GM19467 (cell line): ENCODE results near the gene PXN.

Experiments
- ATAC-seq: cut with Tn5 transposase; IDR thresholded peaks from one replicate; pipeline ENCODE4 v1.9.1; 2021; ENCODE audit warnings: mild to moderate bottlenecking, moderate library complexity; ENCODE audit not compliant: unreplicated experiment

PXN gene

DNA sequence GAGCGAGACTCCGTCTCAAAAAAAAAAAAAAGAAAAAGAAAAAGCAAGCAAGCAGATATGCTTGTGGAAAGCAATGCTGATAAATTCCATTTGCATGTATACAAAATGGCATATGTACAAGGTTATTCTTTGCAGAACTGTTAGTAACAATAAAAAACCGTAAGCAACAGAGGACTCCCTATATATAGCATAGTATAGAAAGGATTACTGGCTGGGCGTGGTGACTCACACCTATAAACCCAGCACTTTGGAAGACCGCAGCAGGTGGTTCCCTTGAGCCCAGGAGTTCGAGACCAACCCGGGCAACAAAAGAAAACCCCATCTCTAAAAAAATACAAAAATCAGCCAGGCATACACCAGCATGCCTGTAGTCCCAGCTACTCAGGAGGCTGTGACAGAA lies 84.6 kb downstream of the PXN start:
- no peak for ATAC-seq

DNA sequence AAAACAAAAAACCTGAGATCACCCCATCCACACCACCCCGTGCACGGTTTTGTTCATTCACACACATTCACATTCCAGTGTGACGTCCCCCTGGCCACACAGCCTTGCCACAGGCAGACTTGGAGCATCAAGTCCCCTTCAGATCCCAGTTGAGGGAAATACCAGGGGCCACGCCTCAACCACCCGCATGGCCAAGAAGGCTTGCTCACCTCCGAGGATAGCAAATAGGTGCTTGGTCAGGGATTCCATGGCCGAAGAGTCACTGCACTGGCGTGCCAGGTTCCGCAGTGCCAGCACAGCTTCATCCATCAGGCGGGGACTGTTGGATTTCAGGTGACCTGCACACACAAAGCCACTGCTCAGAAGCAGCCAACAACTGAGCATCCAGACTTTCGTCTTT lies 90.0 kb downstream of the PXN start:
- no peak for ATAC-seq

DNA sequence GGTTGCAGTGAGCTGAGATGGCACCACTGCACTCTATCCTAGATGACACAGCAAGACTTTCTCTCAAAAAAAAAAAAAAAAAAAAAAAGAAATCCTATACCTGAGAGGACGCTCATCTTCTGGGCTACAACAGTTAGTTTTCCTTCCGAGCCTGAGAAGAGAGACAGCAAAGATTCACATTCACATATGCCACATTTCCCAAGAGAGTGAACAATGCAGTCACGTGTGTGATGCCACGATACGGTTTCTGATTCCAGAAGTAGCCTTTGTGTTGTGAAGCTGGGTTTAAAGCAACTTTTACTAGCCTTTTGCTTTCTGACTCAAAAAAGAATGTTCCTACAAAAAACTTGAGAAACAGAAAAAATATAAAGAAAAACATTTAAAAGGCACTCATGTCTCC lies 90.5 kb downstream of the PXN start:
- ATAC-seq = no peak

GRCh38 chr12:120172053-120172452 lies 93.5 kb downstream of the PXN start:
- ATAC-seq = no peak

DNA sequence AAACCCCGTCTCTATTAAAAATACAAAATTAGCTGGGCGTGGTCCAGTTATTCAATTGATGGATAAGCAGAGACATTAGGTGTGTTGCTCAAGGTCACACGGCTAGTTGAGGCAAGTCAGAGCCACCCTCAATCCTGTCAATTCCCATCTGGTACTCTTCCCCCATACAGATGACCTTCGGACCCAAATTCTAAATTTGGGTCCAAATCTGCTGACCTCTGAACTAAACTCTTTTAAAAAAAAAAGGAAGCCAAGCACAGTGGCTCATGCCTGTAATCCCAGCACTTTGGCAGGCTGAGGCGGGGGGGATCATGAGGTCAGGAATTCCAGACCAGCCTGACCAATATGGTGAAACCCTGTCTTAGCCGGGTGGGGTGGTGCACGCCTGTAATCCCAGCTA lies 94.9 kb downstream of the PXN start:
- no peak for ATAC-seq

DNA sequence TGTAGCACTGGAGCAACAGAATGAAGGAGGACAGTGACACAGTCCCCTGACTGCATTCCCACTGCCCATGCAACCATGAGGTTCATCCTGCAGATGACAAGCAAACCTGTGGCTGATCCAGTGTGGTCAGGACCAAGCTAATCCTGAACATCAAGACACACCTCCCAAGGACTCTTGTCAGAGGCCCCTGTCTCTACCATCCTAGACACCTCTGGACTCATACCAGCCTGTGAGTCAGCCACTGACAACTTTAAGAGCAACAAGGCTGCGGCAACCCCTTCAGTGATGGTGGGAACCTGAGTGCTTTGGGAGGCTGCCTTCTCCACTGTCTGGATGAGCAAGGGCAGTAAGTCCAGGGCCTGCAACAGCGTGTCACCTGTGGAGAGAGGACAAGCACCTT lies 95.6 kb downstream of the PXN start:
- ATAC-seq = no peak

DNA sequence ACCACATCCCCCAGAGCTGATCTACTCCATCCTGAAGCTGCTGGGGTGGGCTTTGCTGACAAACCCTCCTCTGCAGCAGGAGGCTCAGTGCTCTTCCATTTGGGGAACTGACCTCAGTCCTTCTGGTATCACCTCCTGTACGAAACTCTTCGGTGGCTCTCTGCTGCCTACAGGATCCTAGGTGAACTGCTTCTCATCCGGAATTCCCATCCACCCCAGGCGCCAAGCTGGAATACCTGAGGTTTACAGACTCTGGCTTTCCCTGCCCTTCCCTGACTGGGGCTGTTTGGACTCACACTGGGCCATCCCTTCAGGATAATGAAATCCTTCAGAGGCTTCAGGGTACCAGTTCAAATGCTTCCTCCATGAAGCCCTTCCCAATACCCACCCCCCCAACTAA lies 97.2 kb downstream of the PXN start:
- no peak for ATAC-seq

DNA sequence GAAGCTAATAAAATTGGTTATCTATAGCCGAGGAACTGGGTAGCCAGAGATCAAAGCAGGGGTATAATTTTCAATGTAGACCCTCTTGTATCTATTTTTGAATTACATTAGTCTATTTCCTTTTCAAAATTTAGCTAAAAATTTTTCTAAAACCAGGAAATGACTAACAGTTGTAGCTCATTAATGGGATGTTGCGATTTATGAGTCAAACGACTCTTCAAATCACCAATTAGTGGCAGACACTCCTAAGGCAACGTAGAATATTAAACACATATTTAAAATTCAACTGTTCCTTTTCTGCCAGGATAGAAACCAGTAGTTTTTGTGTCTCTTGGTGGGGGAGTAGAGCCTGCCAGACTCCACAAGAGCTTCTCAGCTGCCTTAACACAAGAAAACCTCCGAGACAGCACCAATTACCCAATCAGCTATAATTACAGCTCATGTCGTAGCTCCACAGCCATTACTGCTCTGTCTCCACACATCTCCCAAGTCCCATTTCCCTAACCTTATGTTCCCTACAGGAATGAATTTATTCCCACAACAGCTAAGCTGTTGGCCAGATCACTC lies 97.9 kb downstream of the PXN start:
- no peak for ATAC-seq

DNA sequence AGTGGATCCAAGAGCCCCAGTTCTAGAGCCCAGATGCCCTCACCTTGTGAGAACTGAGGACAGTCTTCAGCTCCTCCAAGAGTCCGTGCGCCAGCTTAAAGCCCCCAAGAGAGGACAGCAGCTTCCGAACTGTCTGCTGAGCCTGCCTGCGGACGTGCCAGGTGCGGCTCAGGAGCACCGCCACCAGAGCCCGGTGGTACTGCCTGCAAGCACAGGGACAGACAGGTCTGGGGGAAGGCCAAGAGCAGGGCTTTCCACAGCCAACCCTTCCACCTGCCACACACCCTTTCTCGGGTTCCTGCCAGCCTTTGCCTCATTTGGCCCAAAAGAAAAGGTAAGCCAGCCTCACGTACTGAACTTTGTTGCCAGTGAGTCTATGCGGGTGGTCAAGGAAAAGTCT lies 101.2 kb downstream of the PXN start:
- ATAC-seq = no peak

DNA sequence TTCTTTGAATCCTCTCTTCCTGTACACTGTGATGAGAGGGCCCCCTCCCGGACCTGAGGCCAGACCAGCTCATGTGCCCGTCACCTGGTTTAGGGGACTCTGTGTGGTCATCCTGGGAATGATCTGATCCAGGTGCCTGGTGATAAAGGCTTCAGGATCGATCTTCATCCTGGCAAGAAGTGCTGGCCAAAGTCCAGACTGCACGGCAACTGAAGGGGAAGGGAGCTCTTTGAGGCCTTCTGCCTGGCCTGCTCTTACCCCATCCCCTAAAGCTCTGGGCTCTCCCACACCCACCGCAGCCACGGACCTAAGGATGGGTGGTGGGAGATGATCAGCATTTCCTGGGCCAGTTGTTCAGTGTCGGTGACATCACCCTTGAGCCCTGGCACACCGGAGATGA lies 102.8 kb downstream of the PXN start:
- no peak for ATAC-seq

DNA sequence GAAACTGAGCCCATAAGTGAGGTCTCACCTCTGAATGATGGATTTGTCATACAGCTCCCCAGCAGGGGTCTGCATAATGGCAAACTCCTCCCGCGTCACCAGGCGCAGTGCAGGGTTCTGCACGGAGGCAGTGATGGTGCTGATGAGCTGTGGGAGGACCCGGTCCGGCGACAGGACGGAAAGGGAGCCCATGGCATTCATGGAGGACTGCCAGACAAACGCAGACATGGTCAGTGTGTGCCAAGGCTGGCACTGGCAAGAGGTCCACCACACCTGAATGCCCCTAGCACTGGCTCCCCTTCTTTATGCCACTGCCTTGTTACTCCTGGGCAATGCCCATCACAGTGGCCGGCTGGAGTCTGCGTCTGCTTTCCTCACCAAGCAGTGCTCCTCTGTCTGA lies 103.7 kb downstream of the PXN start:
- ATAC-seq = no peak
